ENCODE data around the gene RAB27B.

The RAB27B gene

GRCh38 chr18:54825601-54826344, 2.5 kb upstream of the RAB27B start:
- no peak for DNase-seq (ENCODE audit: low read depth in 2 of 2)
- TF ChIP-seq, protein P1, sequence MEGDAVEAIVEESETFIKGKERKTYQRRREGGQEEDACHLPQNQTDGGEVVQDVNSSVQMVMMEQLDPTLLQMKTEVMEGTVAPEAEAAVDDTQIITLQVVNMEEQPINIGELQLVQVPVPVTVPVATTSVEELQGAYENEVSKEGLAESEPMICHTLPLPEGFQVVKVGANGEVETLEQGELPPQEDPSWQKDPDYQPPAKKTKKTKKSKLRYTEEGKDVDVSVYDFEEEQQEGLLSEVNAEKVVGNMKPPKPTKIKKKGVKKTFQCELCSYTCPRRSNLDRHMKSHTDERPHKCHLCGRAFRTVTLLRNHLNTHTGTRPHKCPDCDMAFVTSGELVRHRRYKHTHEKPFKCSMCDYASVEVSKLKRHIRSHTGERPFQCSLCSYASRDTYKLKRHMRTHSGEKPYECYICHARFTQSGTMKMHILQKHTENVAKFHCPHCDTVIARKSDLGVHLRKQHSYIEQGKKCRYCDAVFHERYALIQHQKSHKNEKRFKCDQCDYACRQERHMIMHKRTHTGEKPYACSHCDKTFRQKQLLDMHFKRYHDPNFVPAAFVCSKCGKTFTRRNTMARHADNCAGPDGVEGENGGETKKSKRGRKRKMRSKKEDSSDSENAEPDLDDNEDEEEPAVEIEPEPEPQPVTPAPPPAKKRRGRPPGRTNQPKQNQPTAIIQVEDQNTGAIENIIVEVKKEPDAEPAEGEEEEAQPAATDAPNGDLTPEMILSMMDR (IDR thresholded peaks at IDR 0.05; ENCODE audit: low read depth, low read length) = no peak
- H3K4me3 ChIP-seq (replicated peaks in 1 of 2; ENCODE audit: low read depth in 2 of 2, low read length in 2 of 2) = no peak overlapping the region

DNA sequence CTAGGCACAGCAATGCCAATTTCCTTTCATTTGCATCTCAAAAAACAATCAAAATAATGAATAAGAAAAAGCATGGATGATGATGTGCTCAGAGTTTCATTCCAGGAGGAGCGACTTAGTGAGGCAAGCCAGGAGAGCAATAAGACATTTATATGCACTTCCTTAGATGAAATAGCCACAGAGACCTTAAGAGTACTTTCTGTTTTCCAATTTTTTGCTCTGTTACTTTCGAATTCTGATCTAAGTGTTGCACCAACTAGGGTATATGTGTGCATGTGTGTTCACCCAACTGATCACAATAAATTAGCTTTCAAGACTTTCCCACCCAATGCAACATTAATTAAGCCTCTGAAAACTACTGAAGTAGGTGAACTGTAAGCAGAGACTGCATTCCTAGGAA, 709 bp downstream of the RAB27B start:
- DNase-seq (ENCODE audit: low read depth in 2 of 2) = peak in 1 of 2 donors; percentile 19

DNA sequence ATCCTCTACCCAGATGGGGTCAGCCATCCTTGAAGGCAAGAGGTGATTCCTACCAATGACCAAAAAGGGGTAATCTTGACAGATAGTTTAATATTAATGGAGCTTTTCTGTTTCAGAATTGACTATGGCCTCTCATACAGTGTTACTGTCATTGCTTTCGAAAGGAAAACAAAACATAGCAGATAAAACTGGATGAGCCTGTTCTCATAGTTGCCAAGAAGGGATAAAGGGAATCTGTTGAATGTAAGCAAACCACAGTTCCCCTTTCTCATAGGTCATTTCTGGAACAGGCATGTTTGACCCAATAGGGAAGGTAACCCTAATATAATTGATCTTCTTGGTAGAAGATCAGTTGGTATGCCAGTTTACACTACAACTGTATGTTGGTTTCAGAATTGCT, 1.6 kb downstream of the RAB27B start:
- DNase-seq (ENCODE audit: low read depth in 2 of 2) = peak in 1 of 2 donors; percentile 18
- peak overlapping the region in 1 of 2 donors; percentile 18 for H3K4me3 ChIP-seq (replicated peaks in 1 of 2; ENCODE audit: low read depth in 2 of 2, low read length in 2 of 2)
- TF ChIP-seq, protein P1 (IDR thresholded peaks at IDR 0.05; ENCODE audit: low read depth, low read length) = no peak

More for the DNA sequence above, 709 bp downstream of the RAB27B start:
- TF ChIP-seq, protein P1 (IDR thresholded peaks at IDR 0.05; ENCODE audit: low read depth, low read length) = no peak
- peak overlapping the region; percentile 52 to 69 for H3K4me3 ChIP-seq (replicated peaks in 1 of 2; ENCODE audit: low read depth in 2 of 2, low read length in 2 of 2)

DNA sequence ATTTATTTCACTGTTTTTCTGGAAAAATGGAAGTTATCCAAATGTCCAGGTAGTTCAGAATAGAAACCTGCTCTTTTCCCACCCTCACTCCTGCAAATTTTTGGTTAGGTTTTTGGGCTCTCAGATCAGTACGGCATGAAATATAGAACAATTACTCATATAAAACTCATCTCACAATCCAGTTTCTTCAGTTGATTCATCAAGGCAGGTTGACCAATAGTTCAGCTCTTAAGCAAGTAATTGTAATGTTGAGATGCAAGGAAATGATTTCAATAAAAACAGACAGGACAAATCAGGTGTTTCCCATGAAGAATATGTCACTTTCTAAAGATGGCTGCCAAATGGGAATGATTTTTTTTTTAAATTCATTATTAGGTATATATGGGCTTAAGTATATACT, 2.0 kb downstream of the RAB27B start:
- TF ChIP-seq, protein P1 (IDR thresholded peaks at IDR 0.05; ENCODE audit: low read depth, low read length) = no peak
- peak in 1 of 2 donors; percentile 72 for DNase-seq (ENCODE audit: low read depth in 2 of 2)
- H3K4me3 ChIP-seq (replicated peaks in 1 of 2; ENCODE audit: low read depth in 2 of 2, low read length in 2 of 2) = peak overlapping the region in 1 of 2 donors; percentile 18

- H3K4me3 ChIP-seq (replicated peaks in 1 of 2; ENCODE audit: low read depth in 2 of 2, low read length in 2 of 2) = no peak overlapping the region
- TF ChIP-seq, protein P1 (IDR thresholded peaks at IDR 0.05; ENCODE audit: low read depth, low read length) = no peak
- no peak for DNase-seq (ENCODE audit: low read depth in 2 of 2)
These were observed 2.6 kb downstream of the RAB27B start for GRCh38 chr18:54830866-54831265.

GRCh38 chr18:54835944-54836343, 7.7 kb downstream of the RAB27B start:
- TF ChIP-seq, protein P1 (IDR thresholded peaks at IDR 0.05; ENCODE audit: low read depth, low read length) = no peak
- H3K4me3 ChIP-seq (replicated peaks in 1 of 2; ENCODE audit: low read depth in 2 of 2, low read length in 2 of 2) = no peak overlapping the region
- DNase-seq (ENCODE audit: low read depth in 2 of 2) = no peak

Measured in cardiac fibroblast (primary cell).